Measurements from ENCODE around the gene RCN2.
"Not testable (repeated sequence)": the region's sequence is repeated elsewhere in the genome, so short reads cannot be mapped to it uniquely, and the experiment has no call there.

The RCN2 gene, protein sequence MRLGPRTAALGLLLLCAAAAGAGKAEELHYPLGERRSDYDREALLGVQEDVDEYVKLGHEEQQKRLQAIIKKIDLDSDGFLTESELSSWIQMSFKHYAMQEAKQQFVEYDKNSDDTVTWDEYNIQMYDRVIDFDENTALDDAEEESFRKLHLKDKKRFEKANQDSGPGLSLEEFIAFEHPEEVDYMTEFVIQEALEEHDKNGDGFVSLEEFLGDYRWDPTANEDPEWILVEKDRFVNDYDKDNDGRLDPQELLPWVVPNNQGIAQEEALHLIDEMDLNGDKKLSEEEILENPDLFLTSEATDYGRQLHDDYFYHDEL

GRCh38 chr15:76931397-76932134 lies at the start of gene RCN2:
TSS of gene RCN2 (plus strand) at chr15:76931749. CDS start at chr15:76931842, 93 bp downstream.
- DNase-seq, result peak; percentile 96

- DNase-seq, result no peak
Measured at GRCh38 chr15:76885212-76885611, 46.3 kb upstream of the RCN2 start.

DNA sequence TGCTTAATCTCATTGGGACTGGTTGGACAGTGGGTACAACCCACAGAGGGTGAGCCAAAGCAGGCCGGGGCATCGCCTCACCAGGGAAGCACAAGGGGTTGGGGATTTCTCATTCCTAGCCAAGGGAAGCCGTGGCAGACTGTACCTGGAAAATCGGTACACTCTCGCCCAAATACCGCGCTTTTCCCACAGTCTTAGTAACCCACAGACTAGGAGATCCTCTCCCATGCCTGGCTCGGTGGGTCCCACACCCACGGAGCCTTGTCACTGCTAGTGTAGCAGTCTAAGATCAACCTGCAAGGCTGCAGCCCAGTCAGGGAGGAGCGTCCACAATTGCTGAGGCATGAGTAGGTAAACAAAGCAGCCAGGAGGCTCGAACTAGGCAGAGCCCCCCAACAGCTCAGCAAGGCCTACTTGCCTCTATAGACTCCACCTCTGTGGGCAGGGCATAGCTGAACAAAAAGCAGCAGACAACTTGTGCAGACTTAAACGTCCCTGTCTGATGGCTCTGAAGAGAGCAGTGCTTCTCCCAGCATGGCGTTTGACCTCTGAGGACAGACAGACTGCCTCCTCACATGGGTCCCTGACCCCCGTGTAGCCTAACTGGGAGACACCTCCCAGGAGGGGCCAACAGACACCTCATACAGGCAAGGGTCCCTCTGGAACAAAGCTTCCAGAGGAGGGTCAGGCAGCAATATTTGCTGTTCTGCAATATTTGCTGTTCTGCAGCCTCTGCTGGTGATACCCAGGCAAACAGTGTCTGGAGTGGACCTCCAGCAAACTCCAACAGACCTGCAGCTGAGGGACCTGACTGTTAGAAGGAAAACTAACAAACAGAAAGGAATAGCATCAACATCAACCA lies 44.0 kb upstream of the RCN2 start:
- not testable (repeated sequence) for DNase-seq

DNA sequence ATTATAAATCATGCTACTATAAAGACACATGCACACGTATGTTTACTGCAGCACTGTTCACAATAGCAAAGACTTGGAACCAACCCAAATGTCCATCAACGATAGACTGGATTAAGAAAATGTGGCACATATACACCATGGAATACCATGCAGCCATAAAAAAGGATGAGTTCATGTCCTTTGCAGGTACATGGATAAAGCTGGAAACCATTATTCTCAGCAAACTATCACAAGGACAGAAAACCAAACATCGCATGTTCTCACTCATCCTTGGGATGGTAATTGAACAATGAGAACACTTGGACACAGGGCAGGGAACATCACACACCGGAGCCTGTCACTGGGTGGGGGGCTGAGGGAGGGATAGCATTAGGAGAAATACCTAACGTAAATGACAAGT lies 38.7 kb upstream of the RCN2 start:
- DNase-seq, result not testable (repeated sequence)

DNA sequence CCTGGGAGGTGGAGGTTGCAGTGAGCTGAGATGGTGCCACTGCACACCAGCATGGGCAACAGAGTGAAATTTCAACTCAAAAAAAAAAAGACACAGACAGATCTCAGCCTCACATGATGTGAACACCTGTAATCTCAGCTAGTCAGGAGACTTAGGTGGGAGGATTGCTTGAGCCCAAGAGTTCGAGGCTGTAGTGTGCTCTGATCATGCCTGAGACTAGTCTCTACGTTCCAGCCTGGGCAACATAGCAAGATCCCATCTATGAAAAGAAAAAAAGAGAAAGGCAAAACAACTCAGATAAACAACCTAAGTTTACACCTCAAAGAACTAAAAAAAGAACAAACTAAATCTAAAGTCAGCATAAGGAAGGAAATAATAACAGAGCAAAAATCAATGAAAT lies 37.4 kb upstream of the RCN2 start:
- DNase-seq, result no peak

- DNase-seq, result no peak
Measured at GRCh38 chr15:76898102-76898501, 33.4 kb upstream of the RCN2 start.

GRCh38 chr15:76899176-76899930 lies 32.2 kb upstream of the RCN2 start:
- not testable (repeated sequence) for DNase-seq

- DNase-seq, result not testable (repeated sequence)
Measured at GRCh38 chr15:76899931-76900310, 31.6 kb upstream of the RCN2 start.

DNA sequence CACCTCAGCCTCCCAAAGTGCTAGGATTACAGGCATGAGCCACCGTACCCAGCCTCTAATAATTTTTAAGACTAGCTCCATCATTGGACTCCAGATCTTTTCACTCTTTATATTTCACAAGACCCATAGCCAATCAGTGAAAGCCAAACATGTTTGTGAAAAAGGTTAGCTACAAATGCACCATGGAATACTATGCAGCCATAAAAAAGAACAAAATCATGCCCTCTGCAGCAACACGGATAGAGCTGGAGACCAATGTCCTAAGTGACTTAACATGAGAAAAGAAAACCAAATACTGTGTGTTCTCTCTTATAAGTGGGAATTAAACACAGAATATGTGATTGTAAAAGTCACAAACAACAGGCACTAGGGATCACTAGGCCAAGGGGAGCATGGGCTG lies 29.6 kb upstream of the RCN2 start:
- no peak for DNase-seq

DNA sequence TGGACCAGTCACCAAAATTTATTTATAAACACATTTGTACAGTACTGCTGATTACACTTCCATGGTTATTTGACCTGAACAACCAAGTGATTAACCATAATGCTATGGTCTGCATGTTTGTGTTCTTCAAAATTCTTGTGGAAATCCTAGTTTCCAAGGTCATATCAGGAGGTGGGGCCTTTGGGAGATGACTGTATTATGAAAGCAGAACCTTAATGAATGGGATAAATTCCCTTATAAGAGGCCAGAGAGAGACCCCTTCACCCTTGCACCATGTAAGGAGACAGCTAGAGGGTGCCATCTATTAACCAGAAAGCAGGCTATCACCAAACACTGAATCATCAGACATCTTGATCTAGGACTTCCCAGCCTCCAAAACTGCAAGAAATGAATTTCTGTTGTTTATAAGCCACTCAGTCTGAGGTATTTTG lies 28.3 kb upstream of the RCN2 start:
- no peak for DNase-seq

DNA sequence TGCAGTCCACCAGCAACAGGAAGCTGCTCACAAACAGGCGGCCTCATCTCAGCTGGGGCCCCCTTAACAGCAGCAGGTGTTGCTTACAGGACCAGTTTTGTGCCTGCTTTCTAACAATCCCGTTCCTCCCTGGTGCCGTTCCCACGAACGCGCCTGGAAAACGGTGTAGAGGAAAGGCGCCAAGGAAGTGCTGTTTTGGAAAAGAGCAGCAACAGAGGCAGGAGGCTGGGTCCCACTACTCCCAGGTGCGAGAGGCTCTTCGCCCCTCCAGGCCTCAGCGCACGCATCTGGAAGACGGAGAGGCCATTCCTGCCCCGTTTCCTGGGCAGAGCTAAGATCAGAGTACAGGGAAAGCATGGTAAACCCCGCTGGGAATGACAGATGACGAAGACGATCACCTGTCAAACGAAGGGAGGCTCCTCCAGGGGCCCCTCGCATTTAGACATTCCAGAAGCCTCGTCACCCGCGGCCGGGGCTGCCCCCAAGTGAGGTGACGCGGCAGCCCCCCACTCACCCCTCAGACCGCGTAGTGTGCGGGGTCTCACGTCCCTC lies 27.0 kb upstream of the RCN2 start:
- DNase-seq, result no peak

- peak; percentile 95 for DNase-seq
Measured at GRCh38 chr15:76905013-76905839, 26.3 kb upstream of the RCN2 start, which contains the start of gene SCAPER. TSS of gene SCAPER (minus strand) at chr15:76905340. CDS start at chr15:76883817, 21,523 bp downstream.

GRCh38 chr15:76905855-76906254 lies 25.7 kb upstream of the RCN2 start:
- DNase-seq, result peak; percentile 34

DNA sequence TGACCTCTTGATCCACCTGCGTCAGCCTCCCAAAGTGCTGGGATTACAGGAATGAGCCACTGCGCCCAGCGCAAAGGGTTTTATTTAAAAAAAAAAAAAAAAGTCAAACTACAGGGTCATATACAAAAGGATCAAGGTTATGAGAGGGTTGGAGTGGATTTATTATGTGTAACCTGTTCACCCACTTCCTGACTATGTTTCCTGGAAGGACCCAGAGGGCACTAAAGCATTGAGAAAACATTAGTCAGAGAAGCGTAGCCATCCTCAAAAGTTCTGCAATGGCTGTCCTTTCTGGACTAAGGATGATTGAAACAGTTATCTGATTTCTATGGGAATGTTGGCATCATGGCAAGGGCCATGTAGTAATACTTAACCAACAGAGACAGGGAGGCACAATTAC lies 19.1 kb upstream of the RCN2 start:
- DNase-seq, result no peak

DNA sequence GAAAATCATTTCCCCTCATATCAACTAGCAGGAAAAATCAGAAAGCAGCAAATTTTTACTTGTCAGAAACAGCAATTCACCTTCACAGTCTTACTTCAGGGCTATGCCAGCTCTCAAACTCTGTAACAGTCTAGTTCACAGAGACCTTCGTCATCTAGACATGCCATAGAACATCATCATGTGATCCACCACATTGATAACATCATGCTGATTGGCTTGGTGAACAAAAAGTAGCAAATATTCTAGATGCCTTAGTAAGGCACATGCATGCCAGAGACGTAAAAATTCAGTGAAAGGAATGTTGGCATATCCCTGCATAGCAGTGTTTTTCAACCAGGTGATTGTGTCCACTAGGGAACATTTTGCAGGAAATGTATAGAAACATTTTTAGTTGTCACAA lies 17.8 kb upstream of the RCN2 start:
- no peak for DNase-seq

DNA sequence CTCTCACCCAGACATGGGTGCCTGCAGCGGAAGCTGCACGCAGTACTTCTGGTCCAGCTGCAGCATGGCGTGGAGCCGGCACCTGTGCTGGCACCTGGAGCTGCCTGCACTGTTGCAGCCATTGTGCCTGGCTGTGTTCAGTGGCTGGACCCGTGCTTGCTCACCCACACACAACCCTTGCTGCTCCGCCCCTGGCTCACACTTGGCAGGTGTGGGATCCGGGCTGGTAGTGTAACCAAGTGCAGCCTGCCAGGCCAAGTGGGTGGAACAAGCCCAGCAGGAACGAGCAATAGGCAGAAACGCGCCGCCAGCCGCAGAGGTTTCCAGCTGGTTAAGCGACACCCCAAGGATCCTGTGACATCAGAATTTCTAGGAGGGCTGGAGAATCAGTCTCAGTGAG lies 15.2 kb upstream of the RCN2 start:
- DNase-seq, result no peak

- no peak for DNase-seq
Measured at GRCh38 chr15:76928201-76928600, 3.3 kb upstream of the RCN2 start.

DNA sequence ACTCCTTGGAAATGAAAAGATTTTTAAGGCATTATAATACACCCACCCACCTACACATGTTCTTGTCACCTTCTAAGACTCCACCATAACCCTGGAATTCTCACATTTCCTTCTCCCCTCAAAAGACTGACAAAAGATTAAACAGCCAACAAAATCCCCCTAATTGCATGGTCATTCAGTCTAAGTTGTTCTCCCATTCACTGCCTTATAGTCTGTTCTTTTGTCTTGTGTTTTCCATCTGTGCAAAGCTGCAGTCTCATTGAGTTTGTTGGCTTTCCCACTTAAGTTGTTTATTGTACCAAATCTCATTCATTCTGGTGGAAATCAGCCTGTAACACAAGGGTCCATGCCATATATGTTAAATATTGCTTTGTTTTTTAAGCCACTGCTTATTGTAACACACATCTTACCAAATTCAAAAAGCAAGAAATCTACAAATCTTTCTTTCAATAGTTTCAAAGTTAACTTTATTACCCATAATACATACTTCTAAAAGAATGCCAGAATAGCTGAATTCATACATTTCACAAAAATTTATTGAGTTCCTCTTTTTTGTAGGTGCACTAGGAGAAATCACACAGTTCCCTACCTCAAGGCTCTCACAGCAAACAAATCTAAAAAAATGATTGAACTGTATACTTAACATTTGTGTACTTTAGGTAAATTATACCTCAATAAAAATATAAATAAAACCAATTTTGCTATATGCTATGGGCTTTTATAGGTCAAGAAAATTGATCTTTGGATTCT lies 2.4 kb upstream of the RCN2 start:
- no peak for DNase-seq

DNA sequence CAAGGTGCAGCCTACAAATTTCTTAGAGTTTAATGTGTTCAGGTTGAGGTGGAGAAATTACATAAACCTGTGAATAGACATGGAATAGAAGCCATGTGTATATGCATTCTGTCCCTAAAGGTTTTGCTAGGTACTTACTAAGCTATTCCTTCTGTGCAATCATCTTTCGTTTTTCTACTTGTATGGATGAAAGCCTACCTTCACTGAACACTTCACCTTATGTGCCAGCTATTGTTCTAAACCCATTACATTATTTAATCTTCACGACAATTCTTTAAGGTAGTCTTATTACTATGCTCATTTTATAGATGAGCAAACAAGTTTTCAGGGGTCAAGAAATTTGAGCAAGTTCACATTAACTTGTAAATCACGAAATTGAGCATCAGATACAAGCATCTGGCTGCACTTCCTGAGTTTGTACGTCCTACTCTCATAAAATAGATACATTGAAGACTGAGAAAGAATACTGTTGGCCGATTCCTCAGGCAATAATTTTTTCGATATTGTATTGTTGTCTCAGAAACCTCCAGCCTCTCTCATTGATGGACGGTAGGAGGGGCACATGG lies 635 bp upstream of the RCN2 start:
- no peak for DNase-seq

Data from left hindlimb (tissue), 1 donor.